RCC 7860 (cell line): ENCODE data around the gene B4GALNT2.

ENCODE experiments used
- DNase-seq: peaks from one replicate; pipeline ENCODE4 v3.0.0-alpha.2; 2015; ENCODE audit warnings: low spot score
- FAIRE-seq: peaks from 2 replicates; lab custom pipeline; 2012; peaks lifted over from hg19 to GRCh38; lab: Jason Lieb, UNC

The B4GALNT2 gene

GRCh38 chr17:49209061-49209571 is 76.5 kb downstream of the B4GALNT2 start:
- FAIRE-seq (no peak), DNase-seq (no peak)

DNA sequence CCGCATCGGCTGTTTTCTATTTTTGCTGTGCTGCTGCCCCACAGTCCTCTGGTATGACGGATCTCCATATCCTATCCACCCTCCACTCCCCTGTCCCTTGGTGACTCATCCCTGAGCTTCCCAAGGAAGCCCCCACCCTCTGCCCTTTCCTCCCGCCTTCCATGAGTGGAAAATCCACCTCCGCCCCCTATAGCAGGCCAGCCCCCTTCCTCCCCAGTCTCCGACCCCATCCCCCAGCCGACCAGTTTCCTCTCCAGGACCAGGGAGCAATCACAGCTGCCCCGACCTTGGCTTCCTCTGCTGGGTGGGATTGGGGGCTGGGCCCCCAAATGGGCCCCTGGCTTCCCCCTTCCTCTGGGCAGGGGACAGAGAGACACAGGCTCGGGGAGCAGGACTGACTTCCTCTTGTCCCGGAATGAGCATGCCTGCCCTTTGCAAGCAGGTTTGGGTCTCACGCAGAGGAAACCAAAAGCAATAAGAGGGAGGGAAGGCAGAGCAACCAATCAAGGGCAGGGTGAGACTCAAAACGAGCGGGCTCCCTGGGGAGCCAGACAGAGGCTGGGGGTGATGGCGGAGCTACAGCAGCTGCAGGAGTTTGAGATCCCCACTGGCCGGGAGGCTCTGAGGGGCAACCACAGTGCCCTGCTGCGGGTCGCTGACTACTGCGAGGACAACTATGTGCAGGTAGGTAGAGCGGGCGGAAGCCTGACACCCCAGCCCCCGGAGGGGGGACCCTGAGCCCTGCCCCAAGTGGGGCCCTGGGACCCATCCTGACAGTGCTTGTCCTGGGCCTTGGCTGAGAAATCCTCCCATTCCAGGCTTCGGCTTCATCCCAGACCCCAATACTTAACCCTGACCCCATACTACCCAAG is 77.8 kb downstream of the B4GALNT2 start, which contains the start of the genes ABI3 and GNGT2:
TSS of gene ABI3 (plus strand) at position 550 of the 872 bp plus-strand sequence. CDS start at position 568, 18 bp downstream.
TSS of gene GNGT2 (minus strand) at position 417 of the 872 bp plus-strand sequence. CDS start 3,152 bp downstream, outside the sequence.
- DNase-seq (no peak), FAIRE-seq (no peak)

DNA sequence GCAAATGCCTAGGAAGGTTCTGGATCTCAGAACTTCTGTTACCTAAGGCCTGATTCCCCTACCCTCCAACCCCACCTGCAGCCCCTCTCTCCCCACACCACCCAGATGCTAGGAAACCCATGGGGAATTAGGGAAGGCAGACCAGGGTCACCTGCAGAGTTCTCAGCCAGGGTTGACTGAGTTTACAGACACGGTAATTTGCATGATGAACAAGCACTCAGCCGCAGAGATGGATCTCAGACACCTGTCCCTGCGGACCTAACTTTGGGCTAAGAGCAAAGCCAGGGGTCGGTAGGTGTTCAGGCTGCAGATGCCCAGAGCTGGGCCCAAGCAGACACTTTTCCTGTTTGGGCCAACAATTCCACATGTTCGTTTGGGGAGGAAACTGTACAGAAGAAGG is 80.8 kb downstream of the B4GALNT2 start:
- no peak for DNase-seq
- no peak for FAIRE-seq

DNA sequence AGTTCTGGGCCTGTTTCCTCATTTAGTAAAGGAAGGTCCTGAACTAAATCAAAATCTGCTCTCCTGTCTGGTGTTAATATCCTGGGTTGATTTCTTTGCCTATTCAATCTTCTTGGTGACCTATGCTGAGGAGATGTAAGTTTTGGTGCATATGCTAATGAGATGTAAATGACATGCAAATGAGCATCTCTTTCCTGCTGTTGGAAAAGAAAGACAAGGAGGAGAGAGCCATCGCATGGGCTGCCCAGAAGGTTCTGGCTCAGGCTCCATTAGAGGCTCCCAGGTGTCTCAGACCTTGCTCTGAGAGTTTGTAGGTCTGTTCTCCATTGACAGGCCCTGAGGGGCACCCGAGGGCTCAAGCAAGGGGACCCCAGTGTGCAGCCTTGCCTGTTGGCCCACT is 81.3 kb downstream of the B4GALNT2 start:
- DNase-seq (no peak), FAIRE-seq (no peak)

GRCh38 chr17:49214676-49215360 is 82.2 kb downstream of the B4GALNT2 start:
- DNase-seq (no peak), FAIRE-seq (no peak)

DNA sequence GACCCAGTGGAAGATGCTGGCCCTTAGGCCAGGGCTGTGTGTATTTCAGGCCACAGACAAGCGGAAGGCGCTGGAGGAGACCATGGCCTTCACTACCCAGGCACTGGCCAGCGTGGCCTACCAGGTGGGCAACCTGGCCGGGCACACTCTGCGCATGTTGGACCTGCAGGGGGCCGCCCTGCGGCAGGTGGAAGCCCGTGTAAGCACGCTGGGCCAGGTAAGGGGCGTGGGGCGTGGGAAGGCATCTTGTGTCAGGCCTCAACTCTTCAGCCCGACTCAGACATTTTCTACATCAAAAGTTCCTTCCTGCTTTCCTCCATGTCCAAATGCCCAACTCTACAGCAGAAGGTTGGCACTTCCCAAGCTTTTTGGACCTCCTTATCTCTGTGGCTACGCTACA is 83.9 kb downstream of the B4GALNT2 start:
- DNase-seq (no peak), FAIRE-seq (no peak)

DNA sequence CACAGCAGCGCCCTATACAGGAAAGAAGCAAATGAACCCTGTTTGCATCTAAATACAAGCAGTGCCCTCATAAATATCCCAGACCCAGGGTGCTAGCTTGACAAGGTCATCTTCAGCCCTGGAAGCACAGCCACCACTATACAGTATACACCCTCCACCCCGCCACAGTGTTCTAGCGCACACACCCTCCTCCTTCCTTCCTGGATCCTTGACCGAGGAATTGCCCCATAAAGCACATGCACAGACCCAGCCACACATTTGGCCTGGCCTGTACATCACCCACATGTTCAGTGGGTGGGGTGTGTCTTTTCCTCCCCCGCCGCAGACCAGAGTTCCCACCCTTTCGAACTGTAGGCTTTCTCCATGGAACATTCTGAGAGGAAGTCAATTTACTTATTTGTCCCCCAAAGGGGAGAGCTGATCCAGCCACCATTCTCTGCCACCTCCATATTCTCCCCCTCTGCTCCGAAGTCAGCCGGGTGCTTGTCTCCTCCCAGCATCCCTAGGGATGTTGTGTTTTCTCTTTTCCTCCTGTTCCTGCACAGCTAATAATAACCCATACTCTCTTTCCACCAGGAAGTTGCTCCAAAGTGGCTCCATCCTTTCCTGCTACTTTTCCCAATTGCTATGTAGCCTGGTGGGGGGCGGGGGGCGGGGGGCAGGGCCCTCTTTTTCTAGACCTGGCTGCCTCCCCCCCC is 84.5 kb downstream of the B4GALNT2 start:
- DNase-seq (no peak), FAIRE-seq (no peak)

DNA sequence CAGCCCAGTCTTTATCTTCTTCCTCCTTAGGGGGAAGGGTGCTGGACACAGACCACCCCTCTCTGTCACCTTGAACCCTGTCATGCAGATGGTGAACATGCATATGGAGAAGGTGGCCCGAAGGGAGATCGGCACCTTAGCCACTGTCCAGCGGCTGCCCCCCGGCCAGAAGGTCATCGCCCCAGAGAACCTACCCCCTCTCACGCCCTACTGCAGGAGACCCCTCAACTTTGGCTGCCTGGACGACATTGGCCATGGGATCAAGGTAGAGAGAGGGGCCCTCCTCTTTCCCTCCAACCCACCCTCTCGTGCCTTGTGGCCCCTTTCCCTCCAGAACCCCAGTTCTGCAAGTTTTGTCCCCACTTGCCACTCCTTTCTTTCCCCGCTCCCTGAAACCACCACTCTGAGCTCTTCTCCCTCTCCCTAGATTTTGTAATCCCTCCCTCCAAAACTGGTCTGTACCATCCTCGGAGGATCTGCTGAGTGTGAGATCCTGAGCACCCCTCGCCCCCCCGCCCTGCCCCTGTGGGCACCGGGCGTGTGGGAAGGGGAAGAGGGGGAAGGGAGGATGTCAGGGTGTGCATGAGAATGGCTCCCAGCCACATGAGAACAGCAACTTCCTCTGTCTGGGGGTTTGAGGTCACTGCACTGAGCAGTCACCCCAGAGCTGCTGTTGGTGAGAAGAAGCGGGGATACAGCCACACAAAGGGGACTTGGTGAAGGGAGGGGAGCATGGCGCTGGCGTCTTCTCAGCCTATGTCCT is 85.3 kb downstream of the B4GALNT2 start:
- no peak for FAIRE-seq
- DNase-seq: no peak

GRCh38 chr17:49218941-49219913 is 86.7 kb downstream of the B4GALNT2 start:
- no peak for DNase-seq
- no peak for FAIRE-seq

DNA sequence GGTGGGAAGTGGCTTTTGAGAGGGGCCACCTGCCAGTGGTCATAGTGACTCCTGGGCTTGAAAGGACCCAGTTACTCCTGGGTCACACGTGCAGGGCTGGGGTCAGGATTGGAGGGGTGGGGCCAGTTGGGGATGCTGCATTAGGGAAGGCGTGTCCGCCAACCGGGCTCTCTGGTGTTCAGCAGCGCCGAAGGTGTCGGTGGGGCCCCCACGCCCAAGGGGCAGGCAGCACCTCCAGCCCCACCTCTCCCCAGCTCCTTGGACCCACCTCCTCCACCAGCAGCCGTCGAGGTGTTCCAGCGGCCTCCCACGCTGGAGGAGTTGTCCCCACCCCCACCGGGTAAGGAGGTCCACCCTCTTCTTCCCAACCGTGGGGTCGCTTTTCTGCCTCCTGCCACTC is 87.4 kb downstream of the B4GALNT2 start:
- FAIRE-seq (no peak), DNase-seq (no peak)

DNA sequence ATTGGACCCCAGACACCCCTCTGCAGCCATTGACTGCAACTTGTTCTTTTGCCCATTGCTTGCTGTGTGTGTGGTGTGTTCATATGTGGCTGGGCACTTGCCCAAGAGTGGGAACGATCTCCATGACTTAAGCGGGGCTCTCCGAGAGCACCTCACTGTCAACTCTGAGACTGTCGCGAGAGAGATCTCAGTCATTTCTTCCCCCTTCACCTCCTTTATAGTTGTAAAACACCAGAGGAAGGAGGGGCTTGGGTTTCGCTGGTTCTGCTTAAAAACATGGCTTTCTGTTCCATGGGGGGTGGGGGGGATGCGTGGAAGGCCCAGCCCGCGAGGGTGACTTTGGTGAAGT is 90.6 kb downstream of the B4GALNT2 start:
- FAIRE-seq: no peak
- DNase-seq: no peak

- FAIRE-seq: no peak
- DNase-seq: no peak
These were observed 91.1 kb downstream of the B4GALNT2 start for GRCh38 chr17:49223517-49224197.

- no peak for FAIRE-seq
- DNase-seq: no peak
These were observed 91.8 kb downstream of the B4GALNT2 start for GRCh38 chr17:49224198-49224996.

DNA sequence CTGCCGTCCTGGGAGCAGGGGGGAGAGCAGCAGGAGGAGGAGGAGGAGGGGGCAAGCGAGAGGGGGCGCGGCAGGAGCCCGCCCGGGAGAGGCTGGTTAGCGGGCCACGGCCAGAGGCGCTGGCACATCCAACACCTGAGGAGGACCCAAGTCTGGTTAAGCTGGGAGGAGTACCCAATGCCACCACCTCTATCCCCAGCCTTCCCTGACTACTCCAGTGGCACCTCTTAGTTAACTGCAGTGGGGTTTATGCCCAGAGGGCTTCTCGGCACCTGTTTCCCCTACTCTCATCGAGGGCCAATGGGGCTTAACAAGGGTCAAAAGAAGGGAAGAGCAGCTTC is 92.4 kb downstream of the B4GALNT2 start:
- FAIRE-seq: no peak
- DNase-seq: no peak

GRCh38 chr17:49225554-49226236 is 93.1 kb downstream of the B4GALNT2 start:
- DNase-seq (no peak), FAIRE-seq (no peak)
